NOMO-1 (cell line): ENCODE data around the gene DVL2.
A peak's percentile ranks its signal among the peaks of the same experiment; 100 is the strongest.

ENCODE experiments used
- DNase-seq, 2 experiments: peaks; one replicate each; lab custom pipeline; 2025; ENCODE audit not compliant: unreplicated experiment in 2 of 2; lab: John Stamatoyannopoulos, UW

DVL2 gene

DNA sequence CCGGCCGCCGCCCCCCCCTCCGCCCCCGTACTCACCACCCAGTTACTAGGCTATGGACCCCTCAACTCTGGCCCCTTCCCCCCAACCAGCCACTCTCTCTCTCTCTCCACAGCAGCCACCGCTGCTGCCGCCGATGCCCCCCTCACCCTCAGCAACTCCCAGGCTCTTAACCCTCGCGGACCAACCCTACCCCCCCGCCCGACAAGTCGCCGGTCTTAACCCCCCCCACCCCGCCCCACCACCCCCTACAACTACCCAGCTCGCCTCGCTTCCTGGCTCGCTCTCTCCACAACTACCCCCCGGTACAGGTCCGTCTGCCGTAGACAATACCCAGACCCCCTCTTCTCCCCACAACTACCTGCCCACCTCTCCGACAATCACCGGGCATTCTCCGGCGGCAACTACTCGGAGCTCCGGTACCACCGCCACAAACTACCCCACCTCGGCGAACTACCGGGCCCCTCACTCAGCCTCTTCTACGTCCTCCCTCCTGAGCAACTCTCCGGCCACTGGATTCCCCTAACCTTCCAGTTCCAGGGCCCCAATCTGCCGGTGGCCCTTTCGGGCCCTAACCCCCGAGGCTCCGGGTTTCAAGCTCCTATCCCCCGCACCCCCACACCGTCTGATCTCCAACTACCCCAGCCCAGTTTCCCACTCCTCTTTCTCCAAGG is 4.2 kb upstream of the DVL2 start:
- no peak for DNase-seq

DNA sequence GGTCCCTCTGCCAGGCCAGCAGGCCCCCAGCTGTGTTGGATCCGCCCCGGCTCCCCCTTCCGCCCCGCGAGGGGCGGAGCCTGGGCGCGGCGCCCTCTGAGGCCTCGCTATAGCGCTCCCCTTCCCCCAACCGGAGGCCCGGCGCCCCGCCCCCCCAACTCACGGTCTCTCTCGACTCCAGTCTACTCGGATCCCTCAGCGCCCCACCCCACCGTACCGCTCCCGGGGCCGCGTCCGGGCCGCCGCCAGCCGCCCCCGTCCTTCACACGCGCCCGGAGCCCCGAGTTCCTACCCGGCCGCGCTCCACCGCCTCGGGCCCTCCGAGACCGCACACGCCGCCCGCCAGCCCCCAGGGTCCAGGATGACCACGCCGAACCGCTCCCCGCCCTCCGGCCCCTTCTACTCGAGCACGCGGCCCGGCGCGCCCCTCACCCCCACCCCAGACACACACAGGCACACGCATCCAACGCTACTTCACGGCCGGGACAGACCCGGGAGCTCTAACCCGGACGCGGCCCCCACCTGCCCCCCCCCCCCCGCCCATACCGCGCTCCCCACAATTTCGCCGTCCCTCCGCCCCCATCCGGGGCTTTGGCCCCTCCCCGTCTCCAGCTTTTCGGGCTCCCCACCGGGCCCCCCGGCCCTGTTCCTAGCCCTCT is 3.6 kb upstream of the DVL2 start:
- peak; percentile 30 to 58 for DNase-seq

- DNase-seq = no peak
These were observed 3.0 kb upstream of the DVL2 start for GRCh38 chr17:7237266-7237760.

GRCh38 chr17:7236808-7237207 is 2.5 kb upstream of the DVL2 start:
- no peak for DNase-seq

DNA sequence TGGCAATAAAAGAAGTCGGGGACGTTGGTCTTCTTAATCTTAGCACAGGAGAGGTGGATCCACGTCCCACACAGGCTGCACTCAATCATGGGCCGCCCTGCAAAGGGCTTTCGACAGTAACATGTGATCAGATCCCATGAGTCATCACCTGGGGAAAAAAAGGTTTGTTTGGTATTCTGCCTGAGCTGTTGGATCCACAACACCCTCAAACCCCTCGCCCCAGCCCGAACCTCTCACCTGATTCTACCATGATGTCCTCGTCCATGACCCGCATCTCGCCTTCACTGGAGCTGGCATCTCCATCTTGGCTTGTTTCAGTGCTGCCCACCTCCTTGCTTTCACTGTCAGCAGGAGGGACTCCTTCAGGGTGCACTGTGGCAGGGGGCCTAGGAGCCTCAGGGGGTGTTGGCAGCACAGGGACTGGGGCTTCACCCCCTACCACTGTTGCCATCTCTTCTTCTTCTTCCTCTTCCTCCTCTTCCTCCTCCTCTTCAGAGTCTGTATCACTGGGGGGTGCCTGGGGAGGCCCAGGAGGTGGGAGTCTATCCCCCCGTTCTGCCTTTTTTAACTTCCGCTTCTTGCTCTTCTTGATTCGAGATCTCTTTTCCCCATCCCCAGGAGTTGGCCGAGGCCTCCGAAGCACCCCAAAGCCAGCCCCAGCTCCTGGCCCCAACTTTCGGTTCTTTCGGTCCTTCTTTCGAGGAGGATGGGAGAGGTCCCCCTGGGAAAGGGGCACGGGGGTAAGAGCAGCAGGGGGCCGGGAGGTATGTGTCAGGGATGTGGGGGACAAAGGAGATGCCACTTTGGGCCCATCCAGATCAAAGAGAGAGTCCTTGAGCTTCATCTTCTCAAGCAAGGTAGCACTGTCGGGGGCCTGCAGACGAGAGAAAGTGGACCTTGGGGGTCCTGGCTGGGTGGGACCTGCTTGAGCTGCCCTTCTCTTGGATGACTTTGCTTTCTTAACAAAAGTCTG is 1.7 kb upstream of the DVL2 start:
- no peak for DNase-seq

- no peak for DNase-seq
These were observed 625 bp downstream of the DVL2 start for GRCh38 chr17:7233701-7234082.

DNA sequence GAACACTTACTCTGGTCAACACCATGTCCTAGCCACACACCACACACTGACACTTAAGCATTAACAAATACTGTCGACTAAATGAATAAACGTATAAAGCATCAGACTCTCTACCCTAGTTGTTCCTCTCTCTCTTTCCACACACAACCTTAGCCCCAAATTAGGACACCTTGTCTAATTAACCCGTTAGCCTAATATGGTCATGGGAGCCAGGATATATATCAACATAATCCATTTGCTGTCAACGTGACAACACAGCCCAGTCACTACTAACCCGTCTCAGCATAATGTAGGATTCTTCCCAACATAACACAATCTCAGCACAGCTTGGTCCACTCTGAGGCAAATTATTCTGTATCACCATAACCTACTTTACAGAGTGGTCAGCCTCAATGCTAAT is 2.2 kb downstream of the DVL2 start:
- no peak for DNase-seq

DNA sequence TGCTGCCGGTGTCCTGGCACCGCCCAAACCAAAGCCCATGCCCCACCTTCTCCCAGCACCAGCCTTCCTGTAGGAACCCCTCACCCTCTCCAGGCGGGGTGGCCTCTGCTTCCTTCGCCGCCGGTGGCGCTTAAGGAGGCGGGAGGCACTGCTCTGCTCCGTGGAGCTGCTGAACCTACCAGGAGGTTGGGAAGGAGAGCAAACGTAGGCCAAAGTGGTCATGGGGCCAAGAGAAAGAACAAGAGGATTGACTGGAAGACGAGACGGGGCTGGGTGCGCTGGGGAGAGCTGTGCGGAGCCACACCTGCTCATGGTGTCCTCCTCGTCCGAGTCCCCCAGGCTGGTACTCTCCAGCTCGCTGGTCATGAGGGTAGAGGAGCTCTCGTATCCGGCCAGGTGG is 4.8 kb downstream of the DVL2 start:
- DNase-seq = no peak

DNA sequence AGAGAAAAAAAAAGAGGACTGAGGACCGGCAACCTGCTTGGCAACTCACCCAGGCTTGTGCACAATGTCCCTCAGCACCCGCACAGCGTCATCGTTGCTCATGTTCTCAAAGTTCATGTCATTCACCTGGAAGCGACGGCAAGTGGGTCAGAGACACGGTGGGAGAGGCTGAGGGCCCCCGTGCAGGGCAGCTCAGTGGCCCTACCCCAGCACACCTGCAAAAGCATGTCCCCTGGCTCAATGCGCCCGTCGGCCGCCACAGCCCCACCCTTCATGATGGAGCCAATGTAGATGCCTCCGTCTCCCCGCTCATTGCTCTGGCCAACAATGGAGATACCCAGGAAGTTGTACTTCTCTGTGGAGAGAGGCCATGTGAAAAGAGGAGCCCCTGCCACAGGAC is 5.4 kb downstream of the DVL2 start:
- no peak for DNase-seq

GRCh38 chr17:7226721-7227710 is 7.3 kb downstream of the DVL2 start:
- no peak for DNase-seq

GRCh38 chr17:7225711-7226331 is 8.5 kb downstream of the DVL2 start:
- DNase-seq = no peak

DNA sequence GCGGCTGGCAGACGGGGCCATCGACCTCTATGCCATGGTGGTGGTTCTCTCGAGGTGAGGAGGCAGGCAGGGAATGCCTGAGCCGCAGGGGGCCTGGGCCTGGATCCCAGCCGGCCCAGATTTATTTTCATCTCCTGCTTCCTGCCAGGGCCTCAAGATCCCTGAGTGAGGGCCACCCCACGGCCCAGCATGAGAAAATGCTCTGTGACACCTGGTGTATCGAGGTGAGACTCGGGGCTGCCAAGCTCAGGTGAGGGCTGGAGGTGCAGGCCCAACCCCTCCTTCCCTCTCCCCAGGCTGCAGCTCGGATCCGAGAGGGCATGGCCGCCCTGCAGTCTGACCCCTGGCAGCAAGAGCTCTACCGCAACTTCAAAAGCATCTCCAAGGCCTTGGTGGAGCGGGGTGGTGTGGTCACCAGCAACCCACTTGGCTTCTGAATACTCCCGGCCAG is 9.6 kb downstream of the DVL2 start:
- DNase-seq = no peak

DNA sequence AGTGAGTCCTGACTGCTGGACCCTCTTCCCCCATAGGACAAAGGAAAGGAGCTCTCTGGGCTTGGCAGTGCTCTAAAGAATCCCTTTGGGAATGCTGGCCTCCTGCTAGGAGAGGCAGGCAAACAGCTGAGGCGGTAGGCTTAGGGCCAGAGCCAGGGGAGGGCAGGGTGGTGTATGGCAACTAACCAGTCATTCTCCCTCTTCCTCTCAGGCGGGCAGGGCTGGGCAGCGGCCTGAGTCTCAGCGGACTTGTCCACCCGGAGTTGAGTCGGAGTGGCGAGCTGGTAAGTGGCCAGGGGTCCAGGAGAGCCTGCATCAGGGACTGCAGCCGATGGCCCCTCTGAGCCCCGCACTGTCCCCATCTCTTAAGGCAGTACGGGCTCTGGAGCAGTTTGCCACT is 10.2 kb downstream of the DVL2 start:
- no peak for DNase-seq

DNA sequence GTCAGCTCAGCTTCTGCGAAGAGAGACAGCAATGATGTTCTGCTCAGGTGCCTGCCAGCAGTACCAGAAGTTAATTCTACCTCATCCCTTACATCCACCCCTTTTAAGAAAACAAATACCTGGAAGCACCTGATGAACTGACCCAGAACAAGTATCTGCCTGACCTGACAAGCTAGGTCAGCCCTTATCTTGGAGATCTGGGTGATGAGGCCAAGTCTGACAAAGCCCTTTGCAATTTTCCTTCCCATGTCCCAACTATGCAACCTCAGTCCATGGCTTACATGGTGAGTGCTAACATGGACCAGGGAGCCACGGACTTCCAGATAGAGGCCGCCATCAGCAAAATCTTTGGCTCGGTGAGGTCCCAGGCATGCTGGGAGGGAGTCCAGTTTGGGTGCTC is 10.9 kb downstream of the DVL2 start:
- no peak for DNase-seq

- DNase-seq = no peak
These were observed 11.4 kb downstream of the DVL2 start for GRCh38 chr17:7222972-7223292.

DNA sequence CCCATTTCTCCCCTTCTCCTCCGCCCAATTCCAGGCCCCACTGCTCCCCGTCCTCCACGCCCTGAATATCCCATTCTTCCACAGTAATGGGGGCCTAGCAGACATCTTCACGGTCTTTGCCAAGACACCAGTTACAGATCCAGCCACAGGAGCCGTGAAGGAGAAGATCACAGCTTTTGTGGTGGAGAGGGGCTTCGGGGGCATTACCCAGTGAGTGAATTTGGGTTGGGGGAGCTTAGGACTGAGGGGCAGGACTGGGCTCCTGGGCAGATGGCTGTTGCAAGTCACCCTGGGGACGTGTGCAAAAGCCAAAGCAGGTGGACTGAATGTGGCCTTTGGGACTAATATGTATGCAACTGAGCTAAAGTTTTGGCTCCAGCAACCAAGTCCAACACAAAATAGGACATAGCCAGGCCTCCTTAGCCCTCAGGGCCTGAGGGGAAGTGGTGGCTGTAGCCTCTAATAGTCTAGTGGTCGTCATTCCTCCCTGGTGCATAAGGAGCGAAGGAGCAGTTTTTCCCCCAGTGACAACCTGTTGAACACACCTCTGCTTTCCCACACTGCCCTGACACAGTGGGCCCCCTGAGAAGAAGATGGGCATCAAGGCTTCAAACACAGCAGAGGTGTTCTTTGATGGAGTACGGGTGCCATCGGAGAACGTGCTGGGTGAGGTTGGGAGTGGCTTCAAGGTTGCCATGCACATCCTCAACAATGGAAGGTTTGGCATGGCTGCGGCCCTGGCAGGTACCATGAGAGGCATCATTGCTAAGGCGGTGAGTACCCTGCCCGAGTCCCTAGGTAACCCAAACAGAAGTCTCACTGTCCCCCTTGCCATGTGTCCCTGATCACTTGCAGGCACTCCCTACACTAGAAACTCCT is 12.0 kb downstream of the DVL2 start:
- DNase-seq = no peak

GRCh38 chr17:7221278-7222092 is 12.8 kb downstream of the DVL2 start:
- no peak for DNase-seq
